ENCODE results near the gene VDR.
A peak's percentile ranks its signal among the peaks of the same experiment; 100 is the strongest.

DNA sequence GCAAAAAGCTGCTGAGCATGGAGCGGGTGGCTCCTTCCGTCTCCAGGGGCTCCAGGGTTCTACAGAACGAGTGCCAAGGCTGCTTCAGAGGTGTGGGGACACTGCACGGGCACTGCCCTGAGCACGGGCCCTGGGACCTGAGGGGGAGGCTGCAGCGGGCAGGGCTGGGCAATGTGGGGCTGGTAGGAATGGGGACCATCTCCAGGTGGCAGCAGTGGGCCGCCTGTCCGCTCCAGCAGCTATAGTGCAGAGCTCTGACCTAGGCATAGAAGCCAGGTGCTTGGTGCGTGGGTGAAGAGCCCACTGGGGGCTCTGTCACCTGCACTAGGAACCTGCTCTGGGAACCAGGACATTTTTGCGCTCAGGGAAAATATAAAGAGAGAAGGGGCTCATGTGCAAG, 107.4 kb downstream of the VDR start:
- TF ChIP-seq, protein P1, sequence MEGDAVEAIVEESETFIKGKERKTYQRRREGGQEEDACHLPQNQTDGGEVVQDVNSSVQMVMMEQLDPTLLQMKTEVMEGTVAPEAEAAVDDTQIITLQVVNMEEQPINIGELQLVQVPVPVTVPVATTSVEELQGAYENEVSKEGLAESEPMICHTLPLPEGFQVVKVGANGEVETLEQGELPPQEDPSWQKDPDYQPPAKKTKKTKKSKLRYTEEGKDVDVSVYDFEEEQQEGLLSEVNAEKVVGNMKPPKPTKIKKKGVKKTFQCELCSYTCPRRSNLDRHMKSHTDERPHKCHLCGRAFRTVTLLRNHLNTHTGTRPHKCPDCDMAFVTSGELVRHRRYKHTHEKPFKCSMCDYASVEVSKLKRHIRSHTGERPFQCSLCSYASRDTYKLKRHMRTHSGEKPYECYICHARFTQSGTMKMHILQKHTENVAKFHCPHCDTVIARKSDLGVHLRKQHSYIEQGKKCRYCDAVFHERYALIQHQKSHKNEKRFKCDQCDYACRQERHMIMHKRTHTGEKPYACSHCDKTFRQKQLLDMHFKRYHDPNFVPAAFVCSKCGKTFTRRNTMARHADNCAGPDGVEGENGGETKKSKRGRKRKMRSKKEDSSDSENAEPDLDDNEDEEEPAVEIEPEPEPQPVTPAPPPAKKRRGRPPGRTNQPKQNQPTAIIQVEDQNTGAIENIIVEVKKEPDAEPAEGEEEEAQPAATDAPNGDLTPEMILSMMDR (IDR thresholded peaks at IDR 0.05; ENCODE audit: low read length): peak; percentile 47
- TF ChIP-seq EZH2 (optimal IDR thresholded peaks at IDR 0.05; ENCODE audit: low read depth, low read length): no peak
- no peak for TF ChIP-seq EZH2phosphoT487 (IDR thresholded peaks at IDR 0.05; ENCODE audit: low read length)
